ENCODE data around the gene RBM8A. TPM values are rescaled to one million over a fixed set of nuclear protein-coding genes. Genes with fewer than 3 reads are reported as not detected.

The RBM8A gene
- total and polyA plus RNA-seq, 4 donors = 48.8 to 66.2 (median 57.5) TPM

DNA sequence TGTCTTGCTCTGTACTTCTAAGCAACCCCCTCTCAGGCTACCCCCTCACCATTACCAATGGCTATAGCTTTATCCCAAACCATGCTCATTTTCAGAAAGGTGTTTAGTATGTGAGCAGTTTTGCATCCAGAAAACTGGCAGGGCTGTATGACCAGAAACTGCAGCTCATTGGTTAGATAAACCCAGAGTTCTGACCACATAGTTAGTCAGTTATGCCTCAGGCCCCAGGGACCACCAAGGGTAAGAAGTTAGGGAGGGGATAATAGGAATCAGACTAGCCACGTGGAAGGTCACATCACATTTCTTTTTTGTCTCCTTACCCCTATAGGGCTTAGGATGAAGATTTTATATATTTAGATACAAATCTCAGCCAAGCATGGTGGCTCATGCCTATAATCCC, 18.6 kb downstream of the RBM8A start:
- Histone ChIP-seq H3K9ac (ENCODE audit: low read depth in 1 of 2, low read length in 2 of 2) (no peak overlapping the region), H3K27ac (ENCODE audit: low read depth in 1 of 2, low read length in 2 of 2) (no peak overlapping the region), H3K36me3 (ENCODE audit: control insufficient read depth in 4 of 4, insufficient read depth in 3 of 4, low read depth in 1 of 4, low read length in 3 of 4) (peaks cover 4 to 13% (median 10%) of the 10 kb centered on the region in 4 donors), H3K27me3 (ENCODE audit: control insufficient read depth in 4 of 4, insufficient read depth in 4 of 4, low read length in 3 of 4) (no peaks in the 10 kb centered on the region), H3K4me3 (ENCODE audit: low read depth in 1 of 3, low read length in 3 of 3) (no peak overlapping the region), H3K9me3 (ENCODE audit: control insufficient read depth in 4 of 4, low read length in 3 of 4) (no peaks in the 10 kb centered on the region), H3K4me1 (ENCODE audit: control insufficient read depth in 4 of 4, insufficient read depth in 4 of 4, low read length in 3 of 4) (no peaks in the 10 kb centered on the region)
- 81% methylated on average over 1 of the region's 1 CpG for WGBS
- no peak for DNase-seq (ENCODE audit: low spot score)
- TF ChIP-seq FOXA2 (IDR thresholded peaks at IDR 0.05) (no peak), TAF1 (conservative IDR thresholded peaks at IDR 0.05) (no peak), HNF4G (IDR thresholded peaks at IDR 0.05) (no peak), NR2F2 (IDR thresholded peaks at IDR 0.05) (no peak), YY1 (IDR thresholded peaks at IDR 0.05) (no peak), RXRA (IDR thresholded peaks at IDR 0.05) (no peak), FOXA1 (IDR thresholded peaks at IDR 0.05) (no peak), RAD21 (IDR thresholded peaks at IDR 0.05) (no peak), SP1 (IDR thresholded peaks at IDR 0.05) (no peak), HNF4A (conservative IDR thresholded peaks at IDR 0.05) (no peak), GABPA (IDR thresholded peaks at IDR 0.05 in 1 of 2, conservative IDR thresholded peaks at IDR 0.05 in 1 of 2) (no peak), EGR1 (IDR thresholded peaks at IDR 0.05; ENCODE audit: low read depth in 2 of 2) (no peak), JUND (IDR thresholded peaks at IDR 0.05) (no peak)
- TF ChIP-seq, protein P1, sequence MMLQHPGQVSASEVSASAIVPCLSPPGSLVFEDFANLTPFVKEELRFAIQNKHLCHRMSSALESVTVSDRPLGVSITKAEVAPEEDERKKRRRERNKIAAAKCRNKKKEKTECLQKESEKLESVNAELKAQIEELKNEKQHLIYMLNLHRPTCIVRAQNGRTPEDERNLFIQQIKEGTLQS (IDR thresholded peaks at IDR 0.05) = no peak
- TF ChIP-seq, protein P2, sequence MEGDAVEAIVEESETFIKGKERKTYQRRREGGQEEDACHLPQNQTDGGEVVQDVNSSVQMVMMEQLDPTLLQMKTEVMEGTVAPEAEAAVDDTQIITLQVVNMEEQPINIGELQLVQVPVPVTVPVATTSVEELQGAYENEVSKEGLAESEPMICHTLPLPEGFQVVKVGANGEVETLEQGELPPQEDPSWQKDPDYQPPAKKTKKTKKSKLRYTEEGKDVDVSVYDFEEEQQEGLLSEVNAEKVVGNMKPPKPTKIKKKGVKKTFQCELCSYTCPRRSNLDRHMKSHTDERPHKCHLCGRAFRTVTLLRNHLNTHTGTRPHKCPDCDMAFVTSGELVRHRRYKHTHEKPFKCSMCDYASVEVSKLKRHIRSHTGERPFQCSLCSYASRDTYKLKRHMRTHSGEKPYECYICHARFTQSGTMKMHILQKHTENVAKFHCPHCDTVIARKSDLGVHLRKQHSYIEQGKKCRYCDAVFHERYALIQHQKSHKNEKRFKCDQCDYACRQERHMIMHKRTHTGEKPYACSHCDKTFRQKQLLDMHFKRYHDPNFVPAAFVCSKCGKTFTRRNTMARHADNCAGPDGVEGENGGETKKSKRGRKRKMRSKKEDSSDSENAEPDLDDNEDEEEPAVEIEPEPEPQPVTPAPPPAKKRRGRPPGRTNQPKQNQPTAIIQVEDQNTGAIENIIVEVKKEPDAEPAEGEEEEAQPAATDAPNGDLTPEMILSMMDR (IDR thresholded peaks at IDR 0.05; ENCODE audit: low read depth, low read length, missing input control) = no peak
- TF ChIP-seq, protein P3, sequence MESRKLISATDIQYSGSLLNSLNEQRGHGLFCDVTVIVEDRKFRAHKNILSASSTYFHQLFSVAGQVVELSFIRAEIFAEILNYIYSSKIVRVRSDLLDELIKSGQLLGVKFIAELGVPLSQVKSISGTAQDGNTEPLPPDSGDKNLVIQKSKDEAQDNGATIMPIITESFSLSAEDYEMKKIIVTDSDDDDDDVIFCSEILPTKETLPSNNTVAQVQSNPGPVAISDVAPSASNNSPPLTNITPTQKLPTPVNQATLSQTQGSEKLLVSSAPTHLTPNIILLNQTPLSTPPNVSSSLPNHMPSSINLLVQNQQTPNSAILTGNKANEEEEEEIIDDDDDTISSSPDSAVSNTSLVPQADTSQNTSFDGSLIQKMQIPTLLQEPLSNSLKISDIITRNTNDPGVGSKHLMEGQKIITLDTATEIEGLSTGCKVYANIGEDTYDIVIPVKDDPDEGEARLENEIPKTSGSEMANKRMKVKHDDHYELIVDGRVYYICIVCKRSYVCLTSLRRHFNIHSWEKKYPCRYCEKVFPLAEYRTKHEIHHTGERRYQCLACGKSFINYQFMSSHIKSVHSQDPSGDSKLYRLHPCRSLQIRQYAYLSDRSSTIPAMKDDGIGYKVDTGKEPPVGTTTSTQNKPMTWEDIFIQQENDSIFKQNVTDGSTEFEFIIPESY (IDR thresholded peaks at IDR 0.05) = no peak
- TF ChIP-seq, protein P4, sequence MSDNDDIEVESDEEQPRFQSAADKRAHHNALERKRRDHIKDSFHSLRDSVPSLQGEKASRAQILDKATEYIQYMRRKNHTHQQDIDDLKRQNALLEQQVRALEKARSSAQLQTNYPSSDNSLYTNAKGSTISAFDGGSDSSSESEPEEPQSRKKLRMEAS (IDR thresholded peaks at IDR 0.05) = no peak
- TF ChIP-seq, protein P5, sequence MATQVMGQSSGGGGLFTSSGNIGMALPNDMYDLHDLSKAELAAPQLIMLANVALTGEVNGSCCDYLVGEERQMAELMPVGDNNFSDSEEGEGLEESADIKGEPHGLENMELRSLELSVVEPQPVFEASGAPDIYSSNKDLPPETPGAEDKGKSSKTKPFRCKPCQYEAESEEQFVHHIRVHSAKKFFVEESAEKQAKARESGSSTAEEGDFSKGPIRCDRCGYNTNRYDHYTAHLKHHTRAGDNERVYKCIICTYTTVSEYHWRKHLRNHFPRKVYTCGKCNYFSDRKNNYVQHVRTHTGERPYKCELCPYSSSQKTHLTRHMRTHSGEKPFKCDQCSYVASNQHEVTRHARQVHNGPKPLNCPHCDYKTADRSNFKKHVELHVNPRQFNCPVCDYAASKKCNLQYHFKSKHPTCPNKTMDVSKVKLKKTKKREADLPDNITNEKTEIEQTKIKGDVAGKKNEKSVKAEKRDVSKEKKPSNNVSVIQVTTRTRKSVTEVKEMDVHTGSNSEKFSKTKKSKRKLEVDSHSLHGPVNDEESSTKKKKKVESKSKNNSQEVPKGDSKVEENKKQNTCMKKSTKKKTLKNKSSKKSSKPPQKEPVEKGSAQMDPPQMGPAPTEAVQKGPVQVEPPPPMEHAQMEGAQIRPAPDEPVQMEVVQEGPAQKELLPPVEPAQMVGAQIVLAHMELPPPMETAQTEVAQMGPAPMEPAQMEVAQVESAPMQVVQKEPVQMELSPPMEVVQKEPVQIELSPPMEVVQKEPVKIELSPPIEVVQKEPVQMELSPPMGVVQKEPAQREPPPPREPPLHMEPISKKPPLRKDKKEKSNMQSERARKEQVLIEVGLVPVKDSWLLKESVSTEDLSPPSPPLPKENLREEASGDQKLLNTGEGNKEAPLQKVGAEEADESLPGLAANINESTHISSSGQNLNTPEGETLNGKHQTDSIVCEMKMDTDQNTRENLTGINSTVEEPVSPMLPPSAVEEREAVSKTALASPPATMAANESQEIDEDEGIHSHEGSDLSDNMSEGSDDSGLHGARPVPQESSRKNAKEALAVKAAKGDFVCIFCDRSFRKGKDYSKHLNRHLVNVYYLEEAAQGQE (IDR thresholded peaks at IDR 0.05) = no peak
